CD14-positive monocyte (primary cell): ENCODE measurements around the gene SIK3. TPM values are rescaled to one million over a fixed set of nuclear protein-coding genes. Genes with fewer than 3 reads are reported as not detected.

Experiments used
- DNase-seq, 3 donors: peaks; one replicate each; pipeline ENCODE4 v3.0.0-alpha.2; 2011 to 2022
- H2AFZ ChIP-seq: 2 replicates; pipeline ENCODE4 v1.6.0; 2012; ENCODE audit warnings: mild to moderate bottlenecking, low read depth, low read length, inconsistent platforms; ENCODE audit not compliant: insufficient read depth, poor library complexity, severe bottlenecking
- H3K27ac ChIP-seq, 2 donors: 1 replicate in 1 of 2; 2 replicates in 1 of 2; pipeline ENCODE4 v1.5.1; 2012 to 2013; ENCODE audit warnings: low read length in 2 of 2, control low read depth in 1 of 2, inconsistent platforms in 1 of 2, low read depth in 1 of 2, mild to moderate bottlenecking in 1 of 2
- H3K27me3 ChIP-seq, 2 donors: one replicate each; pipeline versions ENCODE4 v1.6.0 to v1.6.1; 2011 to 2013; ENCODE audit warnings: low read length in 2 of 2; ENCODE audit not compliant: control insufficient read depth in 2 of 2, insufficient read depth in 2 of 2
- H3K36me3 ChIP-seq, 2 donors: replicated peaks in 1 of 2; 1 replicate in 1 of 2; 2 replicates in 1 of 2; pipeline versions ENCODE4 v1.5.1 to v1.6.1; 2012 to 2013; ENCODE audit warnings: low read length in 2 of 2, control low read depth in 1 of 2, inconsistent platforms in 1 of 2, mild to moderate bottlenecking in 1 of 2; ENCODE audit not compliant: insufficient read depth in 2 of 2, control insufficient read depth in 1 of 2
- H3K4me1 ChIP-seq, 2 donors: 1 replicate in 1 of 2; 2 replicates in 1 of 2; pipeline versions ENCODE4 v1.5.1 to v1.6.1; 2012 to 2013; ENCODE audit warnings: low read length in 2 of 2, control low read depth in 1 of 2, inconsistent platforms in 1 of 2, mild to moderate bottlenecking in 1 of 2, moderate library complexity in 1 of 2; ENCODE audit not compliant: insufficient read depth in 2 of 2, control insufficient read depth in 1 of 2
- H3K4me2 ChIP-seq: replicated peaks from 2 replicates; pipeline ENCODE3; 2012; ENCODE audit warnings: low read length, moderate library complexity, mild to moderate bottlenecking; ENCODE audit not compliant: poor library complexity, severe bottlenecking; ENCODE audit errors: extremely low read depth
- H3K4me3 ChIP-seq, 3 experiments: fragments of 200-600 bp in 1 of 3; sonication (generic) in 1 of 3; replicated peaks in 1 of 3; 1 replicate in 2 of 3; 2 replicates in 1 of 3; pipeline ENCODE4 v1.5.1; 2011 to 2013; ENCODE audit warnings: low read length in 3 of 3, mild to moderate bottlenecking in 3 of 3, control low read depth in 2 of 3, low read depth in 2 of 3, inconsistent platforms in 1 of 3, moderate library complexity in 1 of 3
- H3K79me2 ChIP-seq: 2 replicates; pipeline ENCODE4 v1.6.0; 2012; ENCODE audit warnings: mild to moderate bottlenecking, control low read depth, inconsistent platforms, low read length, moderate library complexity; ENCODE audit not compliant: insufficient read depth
- H3K9ac ChIP-seq: 2 replicates; pipeline ENCODE4 v1.6.0; 2017; ENCODE audit warnings: low read length, mild to moderate bottlenecking; ENCODE audit not compliant: insufficient read depth, poor library complexity, severe bottlenecking
- H3K9me3 ChIP-seq, 2 donors: replicated peaks in 1 of 2; 1 replicate in 1 of 2; 2 replicates in 1 of 2; pipeline versions ENCODE4 v1.5.1 to v1.6.1; 2012 to 2013; ENCODE audit warnings: low read length in 2 of 2, control low read depth in 1 of 2; ENCODE audit not compliant: control insufficient read depth in 1 of 2, insufficient read depth in 1 of 2
- H4K20me1 ChIP-seq: 2 replicates; pipeline ENCODE4 v1.6.0; 2012; ENCODE audit warnings: mild to moderate bottlenecking, low read length, control low read depth, moderate library complexity; ENCODE audit not compliant: insufficient read depth
- H3K27ac Mint-ChIP-seq, 7 donors: one replicate each; pipeline ENCODE4 v1.8.0; 2020; ENCODE audit warnings: mild to moderate bottlenecking in 7 of 7, mixed read lengths in 7 of 7, moderate library complexity in 6 of 7, inconsistent platforms in 2 of 7
- H3K27me3 Mint-ChIP-seq, 3 donors: one replicate each; pipeline ENCODE4 v1.8.0; 2021 to 2022; ENCODE audit warnings: low read depth in 3 of 3, mild to moderate bottlenecking in 3 of 3, mixed read lengths in 3 of 3, moderate library complexity in 3 of 3, inconsistent platforms in 1 of 3
- H3K36me3 Mint-ChIP-seq, 2 donors: one replicate each; pipeline ENCODE4 v1.8.0; 2020; ENCODE audit warnings: mixed read lengths in 2 of 2, inconsistent platforms in 1 of 2, mild to moderate bottlenecking in 1 of 2
- H3K4me1 Mint-ChIP-seq: one replicate; pipeline ENCODE4 v1.8.0; 2020; ENCODE audit warnings: mild to moderate bottlenecking, mixed read lengths
- H3K4me3 Mint-ChIP-seq, 2 donors: one replicate each; pipeline ENCODE4 v1.8.0; 2020; ENCODE audit warnings: mild to moderate bottlenecking in 2 of 2, mixed read lengths in 2 of 2, moderate library complexity in 1 of 2
- H3K9me3 Mint-ChIP-seq, 7 donors: one replicate each; pipeline ENCODE4 v1.8.0; 2020 to 2022; ENCODE audit warnings: mixed read lengths in 7 of 7, mild to moderate bottlenecking in 6 of 7, moderate library complexity in 6 of 7, inconsistent platforms in 2 of 7
- WGBS: methylation state at CpG from one replicate; pipeline ENCODE4 v1.1.5; 2013; ENCODE audit warnings: missing lambda C conversion rate; ENCODE audit not compliant: insufficient coverage; 5-methylcytosine and 5-hydroxymethylcytosine counted together
- intact Hi-C, 2 donors: fragments of 100-400 bp; cut with micrococcal nuclease; formaldehyde crosslinking; loops; one replicate each; pipeline versions ENCODE4 v1.15.0 to v1.15.1; 2023
- polyA plus RNA-seq, 3 donors: library from polyadenylated mRNA; depleted of rRNA in 1 of 3; unstranded in 2 of 3; stranded (reverse) in 1 of 3; fragments of 300-500 nt in 2 of 3; fragments of >200 nt in 1 of 3; fragmentation: Illumina TruSeq in 2 of 3; gene quantifications; 1 replicate in 2 of 3; 2 replicates in 1 of 3; pipeline ENCODE4 v1.2.3, GENCODE V29; 2012 to 2021
- TF ChIP-seq, protein P1 (sequence below): fragments of 200-600 bp; IDR thresholded peaks from one replicate; pipeline ENCODE4 v1.8.0; 2022; ENCODE audit warnings: antibody characterized with exemption, mild to moderate bottlenecking

The SIK3 gene
- polyA plus RNA-seq, 3 donors = 18.3 to 142 (median 20.0) TPM

DNA sequence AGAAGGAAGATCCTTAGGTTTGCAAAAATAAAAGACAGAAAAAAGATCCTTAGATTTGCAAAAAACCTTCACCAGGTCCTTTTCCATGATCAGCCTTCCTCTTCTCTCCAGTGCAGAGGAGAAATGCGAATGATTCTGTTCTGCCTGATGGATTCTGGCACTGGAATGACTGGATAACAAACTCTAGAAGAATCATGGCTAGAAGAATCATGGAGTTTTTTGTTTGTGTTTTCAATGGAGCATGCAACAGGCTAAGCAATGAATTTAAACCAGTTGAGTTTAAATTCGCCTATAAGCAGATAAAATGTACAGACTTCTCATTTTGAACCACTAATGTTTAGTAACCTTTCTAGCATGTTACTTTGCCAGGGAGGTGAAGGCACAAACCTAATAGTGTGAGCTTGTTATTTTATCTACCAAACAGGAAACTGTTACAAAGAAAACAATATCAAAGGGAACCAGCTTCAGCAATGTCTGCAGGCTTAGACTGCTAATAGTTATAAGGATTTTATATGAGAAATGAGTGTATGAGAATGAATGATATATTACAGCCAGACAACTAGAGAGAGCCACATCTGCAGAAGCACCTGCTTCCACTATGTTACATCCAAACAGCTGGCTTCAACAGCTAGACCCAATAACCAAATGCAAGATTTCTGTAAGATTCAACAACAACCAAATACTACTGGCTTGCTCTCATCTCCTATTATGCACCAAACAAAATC, 196.1 kb downstream of the SIK3 start:
- no peak for DNase-seq

GRCh38 chr11:116901211-116901610, 197.0 kb downstream of the SIK3 start:
- H3K36me3 Mint-ChIP-seq = peaks cover 42 to 52% of the 10 kb centered on the region in 2 donors
- TF ChIP-seq, protein P1, sequence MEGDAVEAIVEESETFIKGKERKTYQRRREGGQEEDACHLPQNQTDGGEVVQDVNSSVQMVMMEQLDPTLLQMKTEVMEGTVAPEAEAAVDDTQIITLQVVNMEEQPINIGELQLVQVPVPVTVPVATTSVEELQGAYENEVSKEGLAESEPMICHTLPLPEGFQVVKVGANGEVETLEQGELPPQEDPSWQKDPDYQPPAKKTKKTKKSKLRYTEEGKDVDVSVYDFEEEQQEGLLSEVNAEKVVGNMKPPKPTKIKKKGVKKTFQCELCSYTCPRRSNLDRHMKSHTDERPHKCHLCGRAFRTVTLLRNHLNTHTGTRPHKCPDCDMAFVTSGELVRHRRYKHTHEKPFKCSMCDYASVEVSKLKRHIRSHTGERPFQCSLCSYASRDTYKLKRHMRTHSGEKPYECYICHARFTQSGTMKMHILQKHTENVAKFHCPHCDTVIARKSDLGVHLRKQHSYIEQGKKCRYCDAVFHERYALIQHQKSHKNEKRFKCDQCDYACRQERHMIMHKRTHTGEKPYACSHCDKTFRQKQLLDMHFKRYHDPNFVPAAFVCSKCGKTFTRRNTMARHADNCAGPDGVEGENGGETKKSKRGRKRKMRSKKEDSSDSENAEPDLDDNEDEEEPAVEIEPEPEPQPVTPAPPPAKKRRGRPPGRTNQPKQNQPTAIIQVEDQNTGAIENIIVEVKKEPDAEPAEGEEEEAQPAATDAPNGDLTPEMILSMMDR = no peak
- peaks cover 12 to 53% of the 10 kb centered on the region in 2 donors for H3K36me3 ChIP-seq

More for the DNA sequence above, 196.1 kb downstream of the SIK3 start:
- peaks cover 0 to 6% (median 0%) of the 10 kb centered on the region in 7 donors for H3K9me3 Mint-ChIP-seq
- Histone ChIP-seq H3K79me2 (peaks cover 16% of the 10 kb centered on the region), H4K20me1 (peaks cover 4% of the 10 kb centered on the region), H3K4me2 (no peak overlapping the region), H3K36me3 (peaks cover 5 to 44% of the 10 kb centered on the region in 2 donors), H3K4me3 (no peak overlapping the region), H3K27me3 (no peaks in the 10 kb centered on the region), H3K27ac (no peak overlapping the region), H2AFZ (no peak overlapping the region), H3K9ac (no peak overlapping the region), H3K4me1 (peaks cover 14 to 18% of the 10 kb centered on the region in 2 donors), H3K9me3 (no peaks in the 10 kb centered on the region)
- TF ChIP-seq, protein P1 = no peak
- H3K4me3 Mint-ChIP-seq = no peak overlapping the region
- H3K27ac Mint-ChIP-seq = no peak overlapping the region
- whole genome bisulfite sequencing = no CpG with 5 or more reads among the region's 2 CpGs
- H3K27me3 Mint-ChIP-seq = no peaks in the 10 kb centered on the region
- H3K36me3 Mint-ChIP-seq = peaks cover 35 to 43% of the 10 kb centered on the region in 2 donors
- H3K4me1 Mint-ChIP-seq = peaks cover 23% of the 10 kb centered on the region
- intact Hi-C loops = no loop called here

More at GRCh38 chr11:116901211-116901610, 197.0 kb downstream of the SIK3 start:
- Mint-ChIP-seq H3K4me3 (no peak overlapping the region), H3K27ac (no peak overlapping the region), H3K4me1 (peaks cover 17% of the 10 kb centered on the region), H3K27me3 (no peaks in the 10 kb centered on the region), H3K9me3 (peaks cover 0 to 6% (median 0%) of the 10 kb centered on the region in 7 donors)
- Histone ChIP-seq H2AFZ (no peak overlapping the region), H4K20me1 (peaks cover 4% of the 10 kb centered on the region), H3K4me3 (no peak overlapping the region), H3K4me1 (peaks cover 6 to 11% of the 10 kb centered on the region in 2 donors), H3K4me2 (no peak overlapping the region), H3K9me3 (no peaks in the 10 kb centered on the region), H3K79me2 (peaks cover 11% of the 10 kb centered on the region), H3K9ac (no peak overlapping the region), H3K27me3 (no peaks in the 10 kb centered on the region), H3K27ac (no peak overlapping the region)
- no CpG with 5 or more reads among the region's 3 CpGs for WGBS
- DNase-seq = no peak
- intact Hi-C loops = no loop called here
